ENCODE results near the gene PCDHGC4. TPM values are rescaled to one million over a fixed set of nuclear protein-coding genes. Genes with fewer than 3 reads are reported as not detected.
A peak's percentile ranks its signal among the peaks of the same experiment; 100 is the strongest.

PCDHGC4 gene
- polyA plus RNA-seq, 1 donor from 2014 or later: not detected

DNA sequence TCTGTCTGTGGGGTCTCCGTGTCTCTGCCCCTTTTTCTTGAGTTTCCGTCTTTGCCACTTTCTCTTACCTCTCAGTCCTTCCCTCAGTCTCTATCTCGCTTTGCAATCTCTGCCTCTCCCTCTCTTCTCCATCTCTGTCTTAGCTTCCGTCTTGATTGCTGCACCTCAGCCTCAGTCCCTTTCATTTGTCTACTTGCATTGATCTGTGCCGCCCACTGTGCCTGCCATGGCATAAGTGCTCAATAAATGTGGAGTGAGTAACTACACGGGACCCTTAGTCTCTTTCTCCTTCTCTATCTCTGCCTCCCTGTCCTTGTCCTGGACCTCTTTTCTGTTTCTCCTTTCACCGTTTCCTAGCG is 10.6 kb downstream of the PCDHGC4 start:
- H3K4me3 Mint-ChIP-seq: peak overlapping the region in 1 of 4 donors; percentile 2
- H3K36me3 Mint-ChIP-seq: peaks cover 8% of the 10 kb centered on the region
- peak overlapping the region in 2 of 3 donors; percentile 33 to 35 for H3K27ac Mint-ChIP-seq
- peaks cover 22% of the 10 kb centered on the region for H3K27me3 Mint-ChIP-seq
- H3K9me3 Mint-ChIP-seq: peaks cover 0 to 2% (median 0%) of the 10 kb centered on the region in 3 donors
- H3K4me1 Mint-ChIP-seq: peaks cover 14 to 16% (median 15%) of the 10 kb centered on the region in 3 donors

GRCh38 chr5:141496038-141496437 is 11.2 kb downstream of the PCDHGC4 start:
- peaks cover 0 to 2% (median 0%) of the 10 kb centered on the region in 3 donors for H3K9me3 Mint-ChIP-seq
- no peak overlapping the region for H3K27ac Mint-ChIP-seq
- peaks cover 16% of the 10 kb centered on the region for H3K27me3 Mint-ChIP-seq
- H3K36me3 Mint-ChIP-seq: peaks cover 5% of the 10 kb centered on the region
- no peak overlapping the region for H3K4me3 Mint-ChIP-seq
- peaks cover 9 to 13% (median 11%) of the 10 kb centered on the region in 3 donors for H3K4me1 Mint-ChIP-seq

GRCh38 chr5:141501761-141502160 is 16.9 kb downstream of the PCDHGC4 start:
- Mint-ChIP-seq H3K27me3 (peaks cover 3% of the 10 kb centered on the region), H3K4me1 (peaks cover 1 to 6% (median 3%) of the 10 kb centered on the region in 3 donors), H3K9me3 (peaks cover 0 to 2% (median 0%) of the 10 kb centered on the region in 3 donors), H3K4me3 (peak overlapping the region in 1 of 4 donors; percentile 21), H3K36me3 (peaks cover 5% of the 10 kb centered on the region), H3K27ac (no peak overlapping the region)

DNA sequence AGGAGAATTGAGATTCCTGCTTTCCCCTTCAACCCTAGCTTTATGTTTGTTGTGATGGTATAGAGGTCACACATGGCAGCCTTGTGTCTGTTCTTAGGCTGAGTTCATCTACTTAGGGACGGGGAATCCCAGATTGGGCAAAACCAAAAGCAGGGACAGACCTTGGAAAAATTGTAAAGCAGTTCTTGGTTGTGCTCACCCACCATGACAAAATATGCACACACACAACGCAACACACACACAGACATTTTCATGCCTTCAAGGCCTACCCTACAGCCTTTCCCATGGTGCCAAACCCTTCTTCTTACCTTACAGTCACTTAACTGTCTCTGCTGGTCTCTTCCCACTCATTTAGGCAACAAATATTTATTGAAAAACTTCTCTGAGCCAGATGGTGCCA is 18.9 kb downstream of the PCDHGC4 start:
- no peaks in the 10 kb centered on the region for H3K9me3 Mint-ChIP-seq
- H3K4me1 Mint-ChIP-seq: peaks cover 19 to 24% (median 21%) of the 10 kb centered on the region in 3 donors
- H3K36me3 Mint-ChIP-seq: peaks cover 2% of the 10 kb centered on the region
- H3K4me3 Mint-ChIP-seq: no peak overlapping the region
- H3K27me3 Mint-ChIP-seq: no peaks in the 10 kb centered on the region
- H3K27ac Mint-ChIP-seq: no peak overlapping the region

DNA sequence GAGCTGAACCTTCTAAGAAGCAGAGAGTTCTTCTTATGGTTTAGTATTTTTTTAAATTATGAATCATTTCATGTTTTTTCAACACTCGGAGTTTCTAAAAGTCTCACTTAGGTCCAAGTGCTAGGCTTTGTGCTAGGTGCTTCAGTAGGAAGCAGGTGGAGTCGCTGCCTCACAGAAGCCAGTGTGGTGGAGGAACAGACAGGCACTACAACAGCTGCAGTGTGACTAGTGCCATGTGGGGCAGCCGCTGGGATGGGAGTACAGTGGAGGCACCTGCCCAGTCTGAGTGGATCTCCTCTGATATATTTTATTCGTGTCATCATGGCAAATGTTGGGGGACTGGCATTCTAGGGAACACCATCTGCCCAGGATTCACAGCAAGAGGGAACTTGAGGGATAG is 19.4 kb downstream of the PCDHGC4 start:
- H3K4me3 Mint-ChIP-seq: no peak overlapping the region
- H3K9me3 Mint-ChIP-seq: no peaks in the 10 kb centered on the region
- peaks cover 22 to 24% (median 22%) of the 10 kb centered on the region in 3 donors for H3K4me1 Mint-ChIP-seq
- H3K36me3 Mint-ChIP-seq: peaks cover 2% of the 10 kb centered on the region
- no peak overlapping the region for H3K27ac Mint-ChIP-seq
- H3K27me3 Mint-ChIP-seq: no peaks in the 10 kb centered on the region

DNA sequence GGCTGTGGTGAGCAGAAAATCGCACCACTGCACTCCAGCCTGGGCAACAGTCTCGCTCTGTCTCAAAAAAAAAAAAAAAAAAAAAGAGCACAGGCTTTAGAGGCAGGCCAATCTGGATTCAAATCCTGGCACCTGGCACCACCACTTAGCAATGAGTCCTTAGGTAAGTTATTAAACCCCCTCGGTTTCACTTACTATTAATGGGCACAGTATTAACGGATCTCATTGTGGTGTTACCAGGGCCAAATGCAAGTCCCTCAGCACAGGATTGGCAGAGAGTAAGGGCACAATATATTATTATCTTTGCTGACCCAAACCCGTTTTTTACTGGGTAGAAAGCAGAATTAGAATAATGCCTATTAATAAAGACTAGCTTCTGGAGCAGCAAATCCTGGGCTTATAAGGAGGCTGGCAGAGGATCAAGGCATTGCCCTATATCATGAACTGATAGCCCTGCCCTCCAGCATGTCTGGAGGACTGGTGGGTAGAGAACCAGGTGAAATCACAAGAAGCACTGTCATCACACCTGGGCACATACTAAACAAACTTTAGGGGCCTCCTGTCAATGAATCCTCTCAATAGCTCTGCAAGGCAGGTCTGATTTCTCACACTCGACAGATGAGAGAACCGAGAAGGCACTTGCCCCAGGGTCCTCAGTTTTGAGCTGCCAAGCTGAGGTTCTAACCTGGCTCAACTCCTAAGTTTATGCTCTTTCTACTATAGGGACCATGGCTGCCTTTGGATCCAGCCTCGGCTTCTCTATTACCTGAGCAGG is 21.7 kb downstream of the PCDHGC4 start:
- no peaks in the 10 kb centered on the region for H3K36me3 Mint-ChIP-seq

GRCh38 chr5:141507387-141508091 is 22.7 kb downstream of the PCDHGC4 start:
- peaks cover 44 to 50% (median 47%) of the 10 kb centered on the region in 3 donors for H3K4me1 Mint-ChIP-seq
- peak overlapping the region; percentile 18 to 64 (median 34) for H3K27ac Mint-ChIP-seq
- peak overlapping the region in 3 of 4 donors; percentile 45 to 92 (median 90) for H3K4me3 Mint-ChIP-seq

More for the DNA sequence above, 21.7 kb downstream of the PCDHGC4 start:
- H3K27me3 Mint-ChIP-seq: no peaks in the 10 kb centered on the region
- peaks cover 41 to 45% (median 41%) of the 10 kb centered on the region in 3 donors for H3K4me1 Mint-ChIP-seq
- H3K9me3 Mint-ChIP-seq: no peaks in the 10 kb centered on the region
- H3K27ac Mint-ChIP-seq: peak overlapping the region in 2 of 3 donors; percentile 18 to 34
- H3K4me3 Mint-ChIP-seq: peak overlapping the region in 1 of 4 donors; percentile 45

DNA sequence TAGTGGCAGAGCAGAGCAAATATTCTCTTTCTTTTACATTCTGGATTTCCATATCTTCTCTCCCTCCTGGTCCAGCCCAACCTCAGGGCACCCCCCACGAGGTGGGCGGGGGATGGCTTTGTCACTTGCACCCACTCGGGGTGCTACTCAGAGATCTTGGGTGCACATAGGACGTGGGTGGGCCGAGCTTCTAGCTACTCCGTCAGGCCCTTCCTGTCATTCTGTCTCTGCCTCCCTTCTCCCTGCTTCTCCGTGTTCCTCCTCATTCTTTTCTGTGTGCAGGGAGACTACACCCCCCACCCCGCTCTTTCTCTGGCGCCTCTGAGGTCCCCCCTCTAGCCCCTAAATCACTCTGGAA is 23.6 kb downstream of the PCDHGC4 start:
- Mint-ChIP-seq H3K4me1 (peaks cover 44 to 56% (median 50%) of the 10 kb centered on the region in 3 donors), H3K9me3 (no peaks in the 10 kb centered on the region), H3K27ac (peak overlapping the region; percentile 18 to 64 (median 34)), H3K36me3 (no peaks in the 10 kb centered on the region), H3K4me3 (peak overlapping the region in 2 of 4 donors; percentile 63 to 92), H3K27me3 (peaks cover 2% of the 10 kb centered on the region)

More at GRCh38 chr5:141507387-141508091, 22.7 kb downstream of the PCDHGC4 start:
- Mint-ChIP-seq H3K27me3 (no peaks in the 10 kb centered on the region), H3K9me3 (no peaks in the 10 kb centered on the region), H3K36me3 (no peaks in the 10 kb centered on the region)

GRCh38 chr5:141508798-141509611 is 24.2 kb downstream of the PCDHGC4 start:
- Mint-ChIP-seq H3K27me3 (peaks cover 2% of the 10 kb centered on the region), H3K36me3 (no peaks in the 10 kb centered on the region), H3K9me3 (no peaks in the 10 kb centered on the region), H3K4me3 (peak overlapping the region; percentile 44 to 92 (median 67)), H3K4me1 (peaks cover 49 to 54% (median 53%) of the 10 kb centered on the region in 3 donors), H3K27ac (peak overlapping the region in 1 of 3 donors; percentile 83)

- no peaks in the 10 kb centered on the region for H3K9me3 Mint-ChIP-seq
- H3K4me1 Mint-ChIP-seq: peaks cover 54 to 64% (median 60%) of the 10 kb centered on the region in 3 donors
- H3K4me3 Mint-ChIP-seq: peak overlapping the region in 3 of 4 donors; percentile 71 to 92 (median 71)
- peak overlapping the region; percentile 73 to 88 (median 87) for H3K27ac Mint-ChIP-seq
- peaks cover 2% of the 10 kb centered on the region for H3K27me3 Mint-ChIP-seq
- no peaks in the 10 kb centered on the region for H3K36me3 Mint-ChIP-seq
These were observed 25.3 kb downstream of the PCDHGC4 start for GRCh38 chr5:141510160-141510559.

GRCh38 chr5:141510850-141511601 is 26.2 kb downstream of the PCDHGC4 start:
- Mint-ChIP-seq H3K27ac (peak overlapping the region; percentile 87 to 89 (median 88)), H3K9me3 (no peaks in the 10 kb centered on the region), H3K4me3 (peak overlapping the region; percentile 71 to 92 (median 78)), H3K27me3 (peaks cover 2% of the 10 kb centered on the region), H3K36me3 (no peaks in the 10 kb centered on the region), H3K4me1 (peaks cover 57 to 68% (median 65%) of the 10 kb centered on the region in 3 donors)

- H3K27ac Mint-ChIP-seq: peak overlapping the region; percentile 63 to 88 (median 87)
- no peaks in the 10 kb centered on the region for H3K36me3 Mint-ChIP-seq
- peak overlapping the region; percentile 71 to 92 (median 78) for H3K4me3 Mint-ChIP-seq
- peaks cover 53 to 69% (median 63%) of the 10 kb centered on the region in 3 donors for H3K4me1 Mint-ChIP-seq
- H3K9me3 Mint-ChIP-seq: no peaks in the 10 kb centered on the region
- H3K27me3 Mint-ChIP-seq: peaks cover 2% of the 10 kb centered on the region
These were observed 27.0 kb downstream of the PCDHGC4 start for GRCh38 chr5:141511771-141512325.

- peaks cover 47 to 65% (median 56%) of the 10 kb centered on the region in 3 donors for H3K4me1 Mint-ChIP-seq
- peaks cover 2% of the 10 kb centered on the region for H3K27me3 Mint-ChIP-seq
- H3K9me3 Mint-ChIP-seq: no peaks in the 10 kb centered on the region
- H3K27ac Mint-ChIP-seq: peak overlapping the region; percentile 48 to 87 (median 55)
- H3K4me3 Mint-ChIP-seq: peak overlapping the region; percentile 71 to 90 (median 89)
- H3K36me3 Mint-ChIP-seq: no peaks in the 10 kb centered on the region
These were observed 27.6 kb downstream of the PCDHGC4 start for GRCh38 chr5:141512390-141512910.
